Midbrain (tissue), 1 donor: ENCODE data around the gene CPSF3.
"Not testable (repeated sequence)": the region's sequence is repeated elsewhere in the genome, so short reads cannot be mapped to it uniquely, and the experiment has no call there.

ENCODE experiments used
- DNase-seq: peaks from one replicate; lab custom pipeline; 2025; lab: John Stamatoyannopoulos, UW

The CPSF3 gene

DNA sequence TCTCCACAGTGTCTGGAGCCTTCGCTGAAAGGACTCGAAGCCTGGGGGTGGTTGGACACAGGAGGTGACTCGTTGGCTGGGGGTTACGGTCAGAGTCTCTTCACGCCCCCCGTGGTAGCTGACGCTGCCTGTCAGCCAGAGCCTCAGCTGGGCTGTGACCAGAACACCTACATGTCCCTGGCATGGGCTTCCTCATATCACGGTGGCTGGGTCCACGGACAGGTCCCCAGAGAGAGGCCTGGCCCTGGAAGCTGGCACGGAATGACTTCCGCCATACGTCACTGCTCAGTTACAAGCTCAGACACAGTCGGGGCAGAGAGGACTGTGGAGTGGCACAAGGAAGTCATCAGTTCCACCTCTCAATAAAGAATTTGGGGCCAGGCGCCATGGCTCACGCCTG lies 28.6 kb upstream of the CPSF3 start:
- no peak for DNase-seq

- DNase-seq, result no peak
Measured at GRCh38 chr2:9397201-9397600, 26.3 kb upstream of the CPSF3 start.

DNA sequence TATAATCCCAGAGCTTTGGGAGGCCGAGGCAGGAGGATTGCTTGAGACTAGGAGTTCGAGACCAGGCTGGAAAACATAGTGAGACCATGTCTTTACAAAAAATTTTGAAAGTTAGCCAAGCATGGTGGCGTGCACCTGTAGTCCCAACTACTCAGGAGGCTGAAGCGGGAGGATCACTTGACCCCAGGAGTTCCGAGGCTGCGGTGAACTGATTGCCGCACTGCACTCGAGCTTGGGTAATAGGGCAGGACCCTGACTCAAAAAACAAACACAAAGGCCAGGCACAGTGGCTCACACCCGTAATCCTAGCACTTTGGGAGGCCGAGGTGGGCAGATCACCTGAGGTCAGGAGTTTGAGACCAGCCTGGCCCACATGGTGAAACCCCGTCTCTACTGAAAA lies 25.2 kb upstream of the CPSF3 start:
- DNase-seq, result not testable (repeated sequence)

GRCh38 chr2:9398881-9399780 lies 24.3 kb upstream of the CPSF3 start:
- DNase-seq, result no peak

DNA sequence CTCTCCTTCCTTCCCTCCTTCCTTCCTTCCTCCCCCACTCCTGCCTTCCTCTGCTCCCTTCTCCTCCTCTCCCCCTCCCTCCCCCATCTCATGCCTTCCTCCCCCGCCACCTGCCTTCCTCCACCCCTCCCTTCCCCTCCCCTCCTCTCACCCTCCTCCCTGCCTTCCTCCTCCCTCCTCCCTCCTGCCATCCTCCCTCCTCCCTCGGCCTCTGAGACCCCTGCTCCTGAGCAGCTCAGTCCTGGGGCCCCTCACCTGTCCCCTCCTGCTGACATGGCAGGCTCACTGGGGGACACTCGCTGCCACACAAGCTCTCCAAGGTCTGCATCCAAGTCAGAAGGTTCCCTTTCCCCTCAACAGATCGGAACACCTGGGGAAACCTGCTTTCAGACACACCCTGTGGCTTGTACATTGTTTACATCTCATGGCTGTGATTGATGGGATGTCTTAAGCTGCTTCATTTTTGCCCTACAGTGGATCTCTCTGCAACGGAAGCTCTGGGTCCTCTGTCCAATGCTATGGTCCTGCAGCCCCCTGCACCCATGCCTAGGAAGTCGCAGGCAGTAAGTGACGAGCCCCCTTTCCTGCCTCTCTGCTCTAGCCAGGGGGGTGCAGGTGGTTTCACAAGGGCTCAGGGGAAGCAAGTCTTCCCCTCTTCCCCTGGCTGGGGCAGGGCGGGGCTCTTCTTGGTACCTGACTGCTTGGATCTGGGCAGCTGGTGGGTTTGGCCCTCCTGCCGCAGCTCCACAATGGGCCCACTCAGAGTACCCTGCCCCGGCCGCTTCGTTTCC lies 23.0 kb upstream of the CPSF3 start:
- no peak for DNase-seq

GRCh38 chr2:9401059-9401547 lies 22.4 kb upstream of the CPSF3 start:
- DNase-seq, result no peak

DNA sequence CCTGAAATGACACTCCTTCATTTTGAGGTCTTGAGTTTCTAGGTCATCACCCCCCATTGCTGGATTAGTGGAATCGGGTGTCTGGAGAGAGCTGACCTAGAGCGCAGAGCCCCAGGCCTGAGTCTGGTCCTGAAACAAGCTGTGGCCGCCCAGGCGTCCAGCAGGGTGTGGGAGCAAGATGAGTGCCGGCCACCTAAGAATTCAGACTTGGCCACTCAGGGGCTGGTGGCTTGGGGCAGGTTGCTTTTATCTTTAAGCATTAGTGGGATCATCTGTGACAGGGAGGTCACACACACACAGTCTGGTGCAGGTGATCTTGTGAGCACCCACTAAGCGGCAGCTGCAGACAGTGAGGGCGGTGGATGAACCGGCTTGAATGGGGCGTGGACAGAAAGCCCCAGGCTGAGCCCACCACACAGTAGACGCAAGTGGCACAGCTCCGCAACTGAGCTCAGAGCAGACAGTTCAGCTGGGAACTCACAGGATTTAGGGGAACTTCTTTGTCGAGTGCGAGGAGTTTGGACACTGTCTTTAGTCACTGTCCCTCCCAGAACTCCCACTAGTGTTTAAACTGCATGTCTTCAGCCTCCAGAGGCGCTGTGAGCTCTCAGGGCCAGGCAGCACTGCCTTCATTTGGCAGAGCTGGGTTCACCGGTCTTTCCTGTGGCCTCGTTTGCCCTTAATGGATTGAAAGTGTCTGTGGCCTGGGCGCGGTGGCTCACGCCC lies 21.6 kb upstream of the CPSF3 start:
- no peak for DNase-seq

DNA sequence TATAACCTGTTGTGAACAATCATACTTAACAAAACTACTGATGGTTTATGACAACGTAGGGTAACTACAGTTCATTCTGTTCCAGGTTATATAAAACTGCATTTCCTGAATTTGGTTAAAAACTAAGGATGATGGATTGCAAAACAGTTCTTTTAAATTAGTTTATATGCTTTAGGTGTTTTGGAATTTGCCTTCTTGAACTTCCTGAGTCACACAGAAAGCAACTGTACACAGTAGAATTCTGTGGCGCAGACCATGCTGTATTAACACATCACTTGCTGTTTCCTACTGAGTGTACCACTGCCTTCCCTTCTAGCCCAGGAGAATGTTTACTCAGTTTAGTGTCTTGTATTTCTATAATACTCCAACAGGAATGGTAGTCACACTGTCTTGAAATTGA lies 19.5 kb upstream of the CPSF3 start:
- no peak for DNase-seq

DNA sequence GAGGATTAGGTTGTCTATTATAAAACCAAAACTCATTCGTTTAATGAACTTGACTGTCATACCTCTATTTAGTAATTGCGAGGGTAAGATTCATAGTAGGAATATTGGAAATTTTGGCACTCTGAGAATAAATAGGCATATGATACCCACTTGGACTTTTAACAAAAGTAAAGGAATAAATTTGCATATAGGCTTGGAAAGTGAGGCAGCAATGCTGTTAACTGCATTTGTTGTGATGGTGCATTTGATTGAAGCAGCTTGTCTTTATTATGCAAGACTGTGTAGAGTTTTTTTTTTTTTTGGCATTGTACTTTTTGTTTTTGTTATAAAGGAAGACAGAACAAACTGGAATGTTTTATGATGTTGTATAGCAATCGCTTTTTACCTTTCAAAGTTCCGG lies 19.0 kb upstream of the CPSF3 start:
- DNase-seq, result no peak

- no peak for DNase-seq
Measured at GRCh38 chr2:9405636-9406035, 17.8 kb upstream of the CPSF3 start.

- DNase-seq, result no peak
Measured at GRCh38 chr2:9406529-9407362, 16.7 kb upstream of the CPSF3 start.

DNA sequence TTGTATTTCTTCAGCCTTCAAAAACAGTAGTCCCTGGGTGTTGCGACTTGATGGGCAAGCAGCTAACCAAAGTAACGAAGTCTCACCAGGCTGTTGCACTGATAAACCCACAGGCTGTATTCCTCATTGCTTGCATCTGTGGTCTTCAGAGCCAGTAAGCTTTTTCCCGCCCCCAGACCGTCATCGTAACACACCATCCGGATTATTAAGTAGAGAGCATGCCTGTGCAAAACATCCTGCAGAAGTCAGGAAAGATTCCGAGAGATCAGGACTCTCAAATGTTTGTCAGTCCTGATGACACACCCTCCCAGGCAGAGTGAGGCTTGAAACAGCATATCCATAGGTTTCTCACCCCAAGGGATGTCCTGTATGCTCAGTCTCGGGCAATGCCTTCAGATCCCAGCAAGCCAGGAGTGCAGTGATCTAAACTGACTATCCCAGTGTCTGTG lies 16.1 kb upstream of the CPSF3 start:
- no peak for DNase-seq

GRCh38 chr2:9408641-9409151 lies 14.8 kb upstream of the CPSF3 start:
- DNase-seq, result no peak

GRCh38 chr2:9410108-9410507 lies 13.3 kb upstream of the CPSF3 start:
- no peak for DNase-seq

- DNase-seq, result no peak
Measured at GRCh38 chr2:9412781-9413180, 10.7 kb upstream of the CPSF3 start.

GRCh38 chr2:9415516-9416169 lies 7.8 kb upstream of the CPSF3 start:
- no peak for DNase-seq

DNA sequence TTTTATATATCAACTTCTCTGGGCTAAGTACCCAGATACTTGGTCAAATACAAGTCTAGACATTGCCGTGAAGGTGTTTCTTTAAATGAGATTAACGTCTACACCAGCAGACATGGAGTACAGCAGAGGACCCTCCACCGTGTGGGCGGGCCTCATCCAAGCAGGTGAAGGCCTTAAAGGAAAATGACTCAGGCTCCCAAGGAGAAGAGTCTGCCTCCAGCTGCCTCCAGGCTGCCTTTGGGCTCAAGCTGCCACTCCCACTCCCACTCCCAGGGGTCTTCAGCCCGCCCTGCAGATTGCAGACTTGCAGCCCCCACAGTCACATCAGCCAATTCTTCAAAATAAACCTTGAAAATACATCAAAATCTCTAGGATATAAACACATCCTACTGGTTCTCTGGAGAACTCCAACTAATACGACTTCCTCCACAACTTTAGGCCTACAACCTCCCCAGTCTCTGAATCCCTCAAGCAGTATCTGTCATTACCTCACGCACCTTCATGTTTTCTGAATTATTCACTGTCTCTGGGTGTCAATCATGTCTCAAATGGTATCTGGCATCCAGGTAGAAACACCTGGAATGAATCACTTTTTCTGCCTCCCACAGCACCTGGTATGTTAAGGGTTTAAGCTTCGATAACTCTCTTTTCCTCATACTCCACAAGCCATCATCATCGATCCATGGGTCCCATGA lies 7.0 kb upstream of the CPSF3 start:
- DNase-seq, result no peak

DNA sequence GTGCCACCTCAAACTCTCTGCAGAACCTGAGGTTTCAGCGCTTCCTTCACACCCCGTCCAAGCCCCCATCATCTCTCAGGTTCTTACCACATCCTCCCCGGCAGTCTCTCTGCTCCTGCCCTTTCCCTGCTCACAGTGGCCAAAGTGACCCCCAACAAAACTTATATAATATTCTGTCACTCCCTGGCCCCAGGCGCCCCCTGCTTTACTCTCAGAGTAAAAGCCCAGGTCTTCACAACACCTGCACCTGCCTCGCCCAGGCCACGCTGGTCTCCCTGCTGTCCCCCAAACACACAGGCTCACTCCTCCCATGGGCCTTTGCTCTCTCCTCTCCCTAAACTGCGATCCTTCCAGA lies 6.5 kb upstream of the CPSF3 start:
- DNase-seq, result no peak

DNA sequence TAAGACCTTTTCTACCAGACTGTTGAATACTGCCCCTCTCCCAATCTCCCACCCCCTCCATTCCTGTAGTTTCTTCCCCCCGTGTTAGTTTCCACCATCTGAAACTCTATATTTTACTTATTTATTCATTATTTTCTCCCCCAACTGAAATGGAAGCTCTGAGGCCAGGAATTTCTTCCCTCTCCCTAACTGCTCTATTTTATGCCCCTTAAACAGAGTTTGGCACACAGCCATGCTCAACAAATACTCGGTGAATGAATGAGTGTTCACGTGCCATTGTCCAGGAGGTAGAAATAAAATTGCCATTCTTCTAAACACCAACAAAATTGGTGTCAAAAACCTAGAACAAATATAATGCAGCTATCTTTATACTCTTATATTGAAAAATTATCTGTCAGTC lies 5.7 kb upstream of the CPSF3 start:
- no peak for DNase-seq

GRCh38 chr2:9418746-9419145 lies 4.7 kb upstream of the CPSF3 start:
- no peak for DNase-seq
